MV-4-11 (cell line): ENCODE results near the gene CD247.
A peak's percentile ranks its signal among the peaks of the same experiment; 100 is the strongest.

Experiments
- DNase-seq: peaks from one replicate; lab custom pipeline; 2025; lab: John Stamatoyannopoulos, UW

CD247 gene

DNA sequence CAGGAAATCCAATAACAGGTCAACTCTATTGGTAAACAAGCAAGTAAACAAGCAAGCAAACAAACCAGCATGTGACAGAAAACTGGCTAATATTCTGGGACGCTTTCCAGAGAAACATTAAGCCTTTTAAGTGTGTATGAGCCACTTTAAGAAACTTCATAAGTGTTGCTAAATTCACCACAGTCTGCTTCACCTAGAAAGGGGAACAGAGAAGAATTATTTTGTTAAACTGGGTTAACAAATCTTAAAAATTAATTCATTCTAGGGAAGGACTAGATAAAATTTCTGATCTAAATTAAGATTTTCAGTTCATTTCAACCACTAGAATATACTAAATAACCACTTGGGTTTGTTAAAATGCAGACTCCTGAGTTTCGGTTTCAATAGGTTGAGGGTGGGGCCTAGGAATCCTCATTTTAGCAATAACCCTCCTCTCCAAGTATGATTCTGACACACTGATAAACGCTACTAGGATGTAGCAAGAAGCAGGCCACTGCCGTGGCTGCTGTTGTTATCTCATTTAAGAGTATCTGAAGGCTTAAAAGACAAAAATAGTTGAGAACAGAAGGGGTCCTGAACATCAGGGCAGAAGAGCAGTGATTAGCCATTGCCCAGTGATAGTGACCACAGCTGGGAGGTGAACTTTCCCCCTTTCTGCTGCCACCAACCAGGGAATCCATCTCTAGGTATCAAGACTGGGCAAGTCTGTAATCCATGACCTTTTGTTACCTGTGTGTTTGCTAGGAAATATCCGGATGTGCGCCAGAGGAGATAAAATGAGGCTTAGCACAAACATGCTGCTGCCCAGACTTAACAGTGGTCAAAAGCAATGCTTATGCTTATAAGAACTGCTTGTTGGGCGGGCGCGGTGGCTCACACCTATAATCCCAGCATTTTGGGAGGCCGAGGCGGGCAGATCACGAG lies 24.0 kb upstream of the CD247 start:
- DNase-seq = peak; percentile 74

DNA sequence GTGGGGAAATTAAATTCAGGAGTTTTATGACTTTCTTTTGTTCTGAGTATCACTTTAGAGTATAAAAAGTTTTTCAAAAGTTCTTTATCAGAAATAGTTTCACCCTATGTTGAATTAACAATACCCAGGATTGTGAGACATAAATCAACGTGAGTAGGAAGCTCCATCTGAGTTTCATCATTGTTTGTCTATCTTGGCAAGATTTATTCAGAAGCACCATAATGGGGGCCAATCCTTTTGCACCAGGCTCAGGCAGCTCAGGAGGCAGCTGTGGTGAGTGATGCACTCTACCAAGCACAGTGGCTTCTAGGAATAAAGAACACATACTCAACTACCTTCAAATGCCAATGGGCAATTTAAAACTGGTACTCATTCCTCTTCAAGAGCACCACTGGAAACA lies 23.3 kb upstream of the CD247 start:
- no peak for DNase-seq

DNA sequence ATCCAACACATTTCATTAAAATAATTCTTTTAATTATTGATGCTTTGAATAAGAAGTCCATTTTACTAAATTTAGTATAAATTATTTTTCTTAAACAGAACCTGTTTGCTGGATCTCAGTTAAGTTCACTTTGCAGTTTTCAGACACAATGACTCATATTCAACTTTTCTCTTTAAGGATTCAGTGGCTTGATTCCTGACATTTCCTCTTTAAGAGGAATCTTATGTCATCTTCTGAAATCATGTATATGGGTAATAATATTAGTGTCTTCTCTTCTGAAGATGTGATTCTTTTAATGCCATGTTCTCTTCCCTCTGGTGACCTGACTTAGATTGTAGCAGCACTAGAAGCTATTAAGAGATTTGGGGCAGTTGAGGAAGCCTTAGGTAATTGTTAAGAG lies 22.7 kb upstream of the CD247 start:
- no peak for DNase-seq

DNA sequence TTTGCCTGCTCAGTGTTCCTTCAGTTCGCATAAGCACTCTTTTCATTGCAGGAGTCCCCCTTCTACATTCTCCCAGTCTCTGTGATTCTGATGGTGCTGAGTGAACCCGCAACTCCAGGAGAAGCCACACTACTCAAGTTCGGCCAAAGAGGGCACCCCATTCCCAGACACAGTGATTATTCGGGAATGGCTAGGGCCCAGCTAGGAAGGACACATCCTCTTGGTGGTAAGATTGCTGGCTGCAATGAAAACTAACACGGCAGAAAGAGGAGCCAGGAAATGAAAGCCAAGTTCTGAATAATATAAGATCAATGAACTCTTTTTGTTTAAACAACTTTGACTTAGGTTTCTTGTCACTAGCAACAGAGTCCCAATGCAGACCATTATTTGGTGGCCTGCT lies 20.3 kb upstream of the CD247 start:
- no peak for DNase-seq

DNA sequence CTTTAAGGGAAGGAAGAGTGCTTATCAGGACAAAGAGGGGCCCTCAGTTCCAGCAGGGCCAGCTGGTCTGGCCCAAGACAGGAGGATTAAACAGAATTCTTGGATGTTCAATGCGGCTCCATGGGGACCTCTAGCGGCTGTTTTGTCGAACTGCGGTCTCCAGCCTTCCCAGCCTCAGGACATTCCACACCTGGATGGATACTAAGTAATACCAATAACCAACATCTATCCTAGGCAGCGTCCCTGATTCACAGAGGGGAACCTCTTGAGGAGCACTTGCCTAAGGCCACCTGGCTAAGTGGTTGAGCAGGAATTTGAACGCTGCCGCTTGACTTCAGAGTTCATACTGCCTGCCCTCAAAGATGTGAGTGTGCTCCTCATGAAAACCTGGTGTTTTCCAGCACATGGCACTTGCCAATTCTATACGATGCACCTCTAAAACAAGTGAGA lies 15.5 kb upstream of the CD247 start:
- DNase-seq = peak; percentile 29

DNA sequence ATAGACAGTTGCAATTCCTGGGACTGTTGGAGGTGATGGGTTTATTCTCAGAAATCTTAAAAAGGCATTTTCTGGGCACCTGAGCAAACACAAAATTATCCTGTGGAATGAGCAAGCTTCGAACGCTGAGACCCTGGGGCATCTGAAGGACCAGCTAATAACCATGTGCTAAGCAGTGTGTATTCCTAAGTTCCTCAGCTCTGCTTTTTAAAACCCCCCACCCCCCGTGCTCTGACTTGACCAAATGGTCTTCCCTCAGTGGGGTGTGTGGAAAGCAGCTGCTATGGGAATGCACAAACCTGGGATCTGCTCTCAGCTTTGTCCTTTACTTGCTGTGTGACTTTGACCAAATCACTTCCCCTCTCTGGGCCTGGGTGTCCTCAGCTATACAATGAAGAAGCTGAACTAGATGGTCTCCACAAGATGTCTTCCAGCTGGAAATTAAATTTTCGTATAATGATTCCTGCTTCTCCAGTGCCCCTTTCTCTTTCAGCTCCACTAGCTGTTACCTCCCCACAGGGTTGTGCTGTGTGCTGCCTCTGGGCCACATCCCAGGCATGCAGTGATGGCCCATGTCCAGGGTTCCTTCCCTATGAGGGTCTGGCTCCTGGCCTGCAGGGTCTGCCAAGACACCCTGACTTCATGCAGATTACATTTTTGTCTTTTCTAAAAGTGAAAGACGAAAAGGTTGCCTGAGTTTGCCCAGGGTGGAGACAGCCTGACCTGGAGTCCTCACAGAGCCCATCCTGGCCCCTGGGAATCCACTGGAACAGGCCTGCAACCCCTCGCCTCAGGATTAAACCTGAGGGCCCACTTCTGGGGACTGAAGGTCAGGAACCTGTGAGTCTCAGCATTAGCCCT lies 14.9 kb upstream of the CD247 start:
- no peak for DNase-seq

DNA sequence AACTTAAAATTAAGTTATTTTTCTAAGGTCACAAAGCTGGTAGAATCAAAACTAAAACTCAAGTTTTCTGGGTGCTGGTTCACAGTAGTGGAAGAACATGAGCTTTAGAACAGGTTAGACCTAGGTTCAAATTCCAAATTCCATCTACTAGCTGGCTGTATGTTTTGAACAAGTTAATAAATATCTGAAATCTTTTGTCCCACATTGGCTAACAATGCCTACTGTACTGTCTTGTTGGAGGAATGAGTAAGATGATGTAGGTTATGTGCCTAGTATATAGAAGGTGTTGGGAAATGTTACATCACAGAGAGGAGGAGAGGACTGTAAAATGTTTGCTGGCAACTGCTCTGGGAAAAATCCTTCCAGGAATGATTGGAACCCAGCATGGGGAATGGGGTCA lies 14.0 kb upstream of the CD247 start:
- no peak for DNase-seq

DNA sequence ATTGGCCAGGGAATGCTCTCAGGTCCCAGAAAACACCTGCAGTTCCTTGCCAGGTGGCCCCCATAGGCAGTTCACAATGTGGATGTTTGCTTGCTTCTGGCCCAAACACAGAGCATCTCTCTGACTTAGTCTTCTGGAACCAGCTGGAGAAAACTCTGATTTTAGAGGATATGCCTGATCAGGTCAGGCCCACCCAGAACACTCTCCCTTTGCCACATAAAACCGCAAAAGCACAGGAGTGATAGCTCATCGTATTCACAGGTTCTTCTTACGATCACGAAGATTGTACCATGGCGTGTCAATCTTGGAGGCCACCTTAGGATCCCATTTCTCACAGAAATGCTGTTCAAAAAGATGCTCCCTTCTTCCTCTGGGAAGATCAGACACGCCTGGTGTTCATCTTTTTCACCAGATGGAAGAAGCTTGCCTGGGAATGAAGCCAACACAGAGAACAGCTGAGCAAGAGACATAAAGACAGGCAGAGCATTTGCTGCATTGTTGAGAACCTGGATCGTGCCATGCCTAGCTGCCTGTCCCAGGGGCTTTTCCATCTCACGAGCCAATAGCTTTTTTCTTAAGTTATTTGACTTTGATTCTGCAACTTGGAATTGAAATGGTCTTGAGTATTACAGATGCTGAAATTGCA lies 11.6 kb upstream of the CD247 start:
- DNase-seq = no peak

DNA sequence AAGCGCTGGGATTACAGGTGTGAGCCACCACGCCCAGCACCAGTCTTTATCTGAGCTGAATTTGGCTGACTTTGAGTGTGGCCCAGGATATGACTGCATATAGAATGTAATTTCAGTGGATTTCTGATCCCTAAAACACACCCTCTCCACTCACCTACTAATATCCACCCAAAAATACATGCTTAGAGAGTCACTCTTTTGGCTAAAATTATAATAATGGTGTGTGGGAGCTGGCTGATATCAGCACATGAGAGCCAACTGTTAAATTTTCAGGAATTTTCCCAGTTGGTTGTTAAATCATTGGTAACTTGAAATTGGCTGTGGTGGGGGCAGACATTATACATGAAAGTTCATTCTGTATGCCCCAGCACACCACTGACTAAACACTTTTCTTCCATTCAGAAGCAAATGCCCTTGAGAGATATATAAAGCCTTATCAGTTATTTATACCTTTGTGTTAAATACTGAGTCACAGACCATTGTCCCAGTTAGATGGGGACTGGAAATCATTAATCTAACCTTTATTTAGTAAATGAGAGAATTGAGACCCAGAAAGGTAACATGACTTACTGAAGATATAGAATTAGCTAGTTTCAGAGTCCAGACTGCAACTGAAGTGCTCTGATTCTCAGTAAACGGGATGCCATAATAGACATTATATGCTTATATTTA lies 9.9 kb upstream of the CD247 start:
- no peak for DNase-seq

DNA sequence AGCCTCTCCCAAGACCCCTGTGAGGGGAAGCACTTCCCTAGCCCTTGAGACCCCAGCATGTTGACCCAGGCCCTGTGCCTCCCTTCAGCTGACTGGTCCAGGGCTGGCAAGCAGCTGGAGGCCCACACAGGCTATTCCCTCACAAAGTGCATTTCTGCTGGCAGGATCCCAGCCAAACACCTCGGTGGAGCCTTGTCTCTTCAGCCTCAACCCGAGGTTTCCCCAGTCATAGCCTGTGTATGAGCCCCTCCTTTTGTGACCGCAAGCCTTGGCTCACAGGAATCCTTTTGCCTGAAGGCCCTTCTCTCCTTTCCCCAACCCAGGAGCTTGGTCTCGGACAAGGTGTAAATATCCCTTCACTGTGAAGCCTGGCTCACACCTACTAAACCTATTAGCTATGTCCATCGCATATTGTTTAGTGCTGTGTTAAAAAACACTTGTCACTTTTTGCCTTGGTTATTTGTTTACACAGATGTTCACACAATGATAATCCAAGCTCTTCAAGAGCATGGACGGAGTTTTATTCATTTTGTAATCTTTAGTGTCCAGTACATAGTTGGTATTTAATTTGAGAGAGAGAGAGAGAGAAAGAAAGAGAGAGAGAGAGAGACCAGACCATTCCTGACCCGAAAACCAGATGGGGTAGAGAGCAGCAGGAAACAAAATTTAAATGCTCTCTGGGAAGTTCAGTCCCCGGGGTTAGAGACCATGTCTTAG lies 8.5 kb upstream of the CD247 start:
- DNase-seq = no peak

DNA sequence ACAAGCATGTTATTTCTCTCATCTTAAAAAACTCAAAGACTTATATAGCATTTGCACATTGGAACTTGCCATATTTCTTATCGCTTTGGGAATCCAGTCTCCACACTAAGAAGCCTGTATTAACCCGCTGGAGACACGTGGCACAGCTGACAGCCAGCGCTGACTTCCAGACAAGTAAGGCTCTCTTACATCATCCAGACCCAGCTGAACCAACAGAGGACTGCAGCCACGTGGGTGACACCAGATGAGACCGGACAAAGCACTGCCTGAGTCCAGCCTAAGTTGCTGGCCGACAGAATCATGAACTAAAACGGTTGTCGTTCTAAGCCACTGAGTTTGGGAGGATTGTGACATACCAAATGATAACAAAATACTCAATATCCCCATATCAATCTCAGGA lies 6.3 kb upstream of the CD247 start:
- DNase-seq = no peak

DNA sequence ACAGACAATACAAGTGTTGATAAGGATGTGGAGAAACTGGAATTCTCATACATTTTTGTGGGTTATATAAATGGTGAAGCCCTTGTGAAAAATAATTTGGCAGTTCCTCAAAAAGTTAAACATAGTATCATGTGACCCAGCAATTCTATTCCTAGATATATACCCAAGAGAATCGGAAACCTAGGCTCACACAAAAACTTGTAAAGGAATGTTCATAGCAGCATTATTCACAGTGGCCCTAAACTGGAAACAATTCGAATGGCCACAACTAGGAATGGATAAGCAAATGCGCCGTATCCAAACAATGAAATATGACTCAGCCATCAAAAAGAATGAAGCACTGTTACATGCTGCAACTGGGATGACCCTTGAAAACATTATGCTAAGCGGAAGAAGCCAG lies 3.9 kb upstream of the CD247 start:
- DNase-seq = no peak

DNA sequence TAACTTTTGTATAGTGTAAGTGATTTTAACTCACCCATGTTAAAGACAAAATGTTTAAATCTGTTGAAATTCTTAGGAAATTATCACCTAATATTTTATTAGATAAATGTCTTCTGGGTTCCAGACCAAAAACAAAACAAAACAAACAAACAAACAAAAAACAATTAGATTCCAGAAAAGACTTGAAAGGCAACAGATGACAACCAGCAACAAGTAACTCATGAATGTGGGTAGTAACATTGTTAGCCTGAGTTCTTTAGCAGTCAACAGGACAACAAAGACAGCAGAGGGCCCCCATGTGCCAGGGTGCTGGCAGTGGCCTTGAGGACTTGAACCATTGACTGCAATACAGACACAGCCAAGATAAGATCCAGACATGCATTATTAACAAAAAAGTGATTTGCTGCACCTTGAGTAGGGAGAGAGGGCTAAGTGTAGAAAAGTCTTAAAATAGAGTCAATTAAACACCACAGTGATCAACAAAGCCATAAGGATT lies 2.4 kb upstream of the CD247 start:
- DNase-seq = no peak

DNA sequence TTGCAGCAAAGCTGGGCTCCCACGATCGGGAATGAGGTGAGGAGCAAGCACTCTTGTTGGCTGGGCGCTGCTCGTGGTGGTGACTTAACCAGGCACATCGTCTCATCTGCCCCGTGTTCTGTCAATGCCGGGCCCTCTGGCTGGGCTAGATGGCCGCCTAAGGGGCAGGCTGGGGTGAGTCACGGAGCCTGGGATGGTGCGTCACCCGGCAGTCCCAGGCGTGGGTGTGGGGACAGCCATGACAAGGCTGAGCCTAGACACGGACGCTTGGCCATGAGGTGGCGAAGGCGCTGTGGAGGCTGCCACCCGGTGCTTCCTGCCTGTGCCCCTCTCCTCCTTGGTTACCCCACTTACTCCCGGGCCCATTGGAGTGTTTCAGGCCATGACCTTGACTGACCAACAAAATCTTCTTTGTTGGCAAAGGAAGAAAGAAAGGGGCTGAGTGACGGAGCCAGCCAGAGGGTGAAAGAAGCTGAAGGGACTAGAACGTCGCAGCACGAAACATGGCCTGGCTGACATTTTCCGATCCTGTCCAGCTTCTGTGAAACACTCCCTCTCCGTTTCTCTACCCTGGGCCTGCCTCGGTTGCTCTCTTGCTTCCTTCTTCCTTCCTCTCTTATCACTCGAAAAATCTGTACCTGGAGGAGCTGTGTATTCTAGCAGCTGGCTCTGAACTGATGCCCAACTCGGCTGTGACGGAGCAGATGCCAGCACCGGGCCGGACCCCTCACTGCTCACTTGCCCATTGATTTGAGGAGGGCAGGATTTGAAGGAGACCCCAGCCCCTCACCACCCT lies 596 bp downstream of the CD247 start:
- no peak for DNase-seq

DNA sequence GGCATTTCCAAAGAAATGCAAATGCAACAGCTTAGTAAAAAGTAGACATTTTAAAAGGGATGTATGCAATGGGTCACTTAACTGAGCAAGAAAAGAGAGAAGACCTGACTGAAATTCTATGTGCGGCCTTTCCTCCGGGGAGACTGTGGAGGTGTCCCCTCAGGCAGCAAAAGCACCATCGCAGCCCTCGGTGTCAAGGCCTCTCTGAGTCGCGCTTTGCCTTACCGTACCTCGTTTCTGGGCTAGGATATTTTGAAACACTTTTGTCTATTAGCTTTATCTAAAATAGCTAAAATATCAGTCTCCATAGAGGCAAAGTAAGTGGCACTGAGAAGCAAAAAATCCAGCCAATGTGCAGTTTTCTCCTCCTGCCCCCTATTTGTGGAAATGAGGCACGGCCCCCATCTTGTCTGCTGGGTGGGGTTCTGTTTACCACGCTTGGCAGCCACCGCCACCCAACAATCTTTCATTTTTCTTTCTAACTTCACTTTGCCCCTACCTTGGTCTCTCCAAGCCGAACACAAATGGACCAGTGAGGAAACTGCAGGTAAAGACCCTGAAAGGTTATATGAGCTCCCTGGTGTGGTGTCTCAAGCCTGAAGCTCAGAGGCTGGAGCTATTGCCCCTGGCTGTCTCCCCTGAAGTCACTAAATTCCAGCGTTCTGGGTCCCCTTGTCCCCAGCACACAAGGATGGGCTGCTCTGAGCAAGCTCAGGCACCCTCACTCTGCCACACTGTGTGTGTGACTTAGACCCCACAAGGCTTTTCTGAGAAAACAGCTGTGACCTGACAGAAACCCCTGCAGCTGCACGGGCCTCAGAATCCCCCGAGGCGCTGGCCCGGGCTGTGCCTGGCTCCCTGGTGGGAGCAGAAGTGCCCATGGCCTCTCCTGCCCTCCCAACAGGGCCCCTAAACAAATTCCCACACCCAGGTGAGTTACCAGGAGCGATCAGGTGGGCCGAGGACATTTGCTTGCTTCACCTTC lies 1.6 kb downstream of the CD247 start:
- no peak for DNase-seq

DNA sequence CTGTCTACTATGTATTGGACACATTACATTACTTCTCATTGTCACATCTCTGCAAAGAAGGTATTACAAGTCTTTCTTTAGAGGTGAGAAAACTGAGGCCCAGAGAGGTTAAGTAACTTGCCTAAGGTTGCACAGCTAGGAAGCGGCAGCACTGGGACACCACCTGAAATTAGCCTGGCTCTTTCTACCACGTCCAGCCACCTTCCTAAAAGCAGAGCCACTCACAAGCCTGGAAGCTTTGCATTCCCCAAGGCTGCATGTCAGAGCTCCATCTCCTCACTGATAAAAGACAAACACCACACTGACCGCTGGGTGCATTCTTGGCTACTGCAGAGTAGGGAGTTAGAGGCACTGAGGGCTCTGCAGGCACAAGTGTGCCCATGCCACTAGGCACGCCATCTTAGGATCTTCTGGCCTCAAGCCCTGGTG lies 2.4 kb downstream of the CD247 start:
- DNase-seq = no peak

DNA sequence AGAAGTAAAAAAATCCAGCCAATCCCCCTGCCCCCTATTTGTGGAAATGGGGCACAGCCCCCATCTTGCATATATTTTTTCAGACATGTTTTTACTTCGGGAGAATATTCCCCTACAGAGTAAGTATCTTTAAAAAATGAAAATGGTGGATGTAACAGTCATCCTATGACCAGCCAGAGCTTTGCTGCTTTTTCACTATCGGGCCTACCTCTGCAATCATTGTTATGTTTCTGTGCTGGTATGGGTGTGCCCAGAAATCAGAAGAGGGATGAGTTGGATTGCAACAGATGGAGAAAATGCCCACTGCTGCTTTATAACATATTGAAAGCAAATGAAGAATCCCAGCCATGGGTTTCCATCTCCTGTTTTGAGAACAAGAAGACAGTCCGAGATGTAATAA lies 2.9 kb downstream of the CD247 start:
- no peak for DNase-seq

DNA sequence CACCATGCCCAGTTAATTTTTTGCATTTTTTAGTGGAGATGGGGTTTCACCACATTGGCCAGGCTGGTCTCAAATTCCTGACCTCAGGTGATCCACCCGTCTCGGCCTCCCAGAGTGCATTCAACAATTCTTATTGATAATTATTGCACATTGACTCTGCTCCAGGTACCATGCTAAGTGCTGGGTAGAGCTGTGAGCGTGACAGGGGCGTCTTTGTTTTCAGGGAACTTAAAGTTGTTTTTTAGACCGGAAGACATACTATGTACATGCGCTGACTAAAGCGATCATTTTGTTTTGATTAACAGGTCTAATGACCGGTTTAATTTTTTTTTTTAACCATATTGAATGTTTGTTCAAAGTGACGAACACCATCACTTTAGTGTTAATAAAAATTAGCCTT lies 4.0 kb downstream of the CD247 start:
- no peak for DNase-seq

DNA sequence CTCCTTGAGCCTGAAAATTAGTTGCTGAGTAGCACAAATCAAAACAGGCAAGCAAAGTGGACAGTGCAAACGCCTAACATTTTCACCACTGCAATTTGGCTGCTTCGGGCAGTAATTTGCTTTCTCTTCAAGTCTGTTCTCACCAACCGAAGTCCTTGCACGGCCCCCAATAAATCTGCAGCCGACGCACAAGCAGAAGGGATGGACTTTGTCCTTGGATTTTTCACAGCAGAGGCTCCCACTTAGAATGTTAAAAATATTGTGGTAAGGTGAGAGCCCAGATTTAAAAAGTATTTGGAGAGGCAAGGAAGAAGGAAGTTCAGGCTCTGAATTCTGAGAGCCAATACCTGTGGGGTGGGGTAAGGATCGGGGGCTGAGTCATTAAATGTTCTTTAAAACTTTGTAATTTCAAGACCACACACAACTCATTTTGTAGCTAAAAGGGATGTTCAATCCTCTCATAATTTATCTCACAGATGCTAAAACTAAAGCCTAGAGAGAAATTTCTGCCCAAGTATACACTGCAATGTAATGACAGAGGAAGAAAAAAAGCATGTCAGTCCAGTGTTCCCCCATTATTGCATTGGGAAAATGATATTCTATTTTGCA lies 6.2 kb downstream of the CD247 start:
- DNase-seq = no peak
